Measurements from ENCODE around the gene SEPTIN10.
"Not testable (repeated sequence)": the region's sequence is repeated elsewhere in the genome, so short reads cannot be mapped to it uniquely, and the experiment has no call there.

The SEPTIN10 gene

DNA sequence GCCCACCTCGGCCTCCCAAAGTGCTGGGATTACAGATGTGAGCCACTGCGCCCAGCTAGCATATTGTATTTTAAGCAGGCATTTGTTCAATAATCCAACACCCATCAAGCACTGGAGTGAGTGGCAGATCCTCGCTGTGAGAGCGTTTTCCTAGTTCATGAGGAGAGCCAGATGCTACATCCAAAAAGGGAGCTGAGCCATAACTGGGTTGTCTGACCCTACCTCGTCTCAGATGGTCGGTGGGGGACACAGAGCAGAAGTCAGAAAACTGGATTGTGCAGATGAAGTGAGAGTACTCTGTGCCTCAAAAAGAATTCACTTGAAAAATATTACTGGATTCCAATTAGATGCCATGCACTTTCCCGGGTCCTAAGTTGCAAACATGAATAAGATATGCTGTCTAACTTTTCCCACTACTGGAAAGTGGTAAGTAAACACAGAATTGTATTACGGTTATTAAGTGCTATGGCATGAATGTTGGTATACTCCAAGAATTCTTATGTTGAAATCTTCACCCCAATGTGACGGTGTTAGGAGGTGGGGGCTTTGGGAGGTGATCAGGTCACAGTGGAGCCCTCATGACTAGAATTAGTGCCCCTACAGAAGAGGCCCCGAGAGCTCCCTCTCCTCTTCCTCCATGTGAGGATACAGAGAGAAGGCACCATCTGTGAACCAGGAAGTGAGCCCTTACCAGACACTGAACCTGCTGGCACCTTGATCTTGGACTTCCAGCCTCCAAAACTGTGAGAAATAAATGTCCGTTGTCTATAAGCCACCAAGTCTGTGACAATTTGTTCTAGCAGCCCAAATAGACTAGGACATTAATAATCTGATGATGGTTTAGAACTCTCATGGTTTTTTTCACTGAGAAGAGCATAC lies 21.9 kb upstream of the SEPTIN10 start:
- no peak overlapping the region for H3K4me3 ChIP-seq
- H3K27ac ChIP-seq = peak overlapping the region in 4 of 21 experiments; percentile 9 to 25 (median 14)

GRCh38 chr2:109633284-109633961 lies 19.7 kb upstream of the SEPTIN10 start:
- Histone ChIP-seq H3K4me3 (no peak overlapping the region), H3K27ac (no peak overlapping the region)

DNA sequence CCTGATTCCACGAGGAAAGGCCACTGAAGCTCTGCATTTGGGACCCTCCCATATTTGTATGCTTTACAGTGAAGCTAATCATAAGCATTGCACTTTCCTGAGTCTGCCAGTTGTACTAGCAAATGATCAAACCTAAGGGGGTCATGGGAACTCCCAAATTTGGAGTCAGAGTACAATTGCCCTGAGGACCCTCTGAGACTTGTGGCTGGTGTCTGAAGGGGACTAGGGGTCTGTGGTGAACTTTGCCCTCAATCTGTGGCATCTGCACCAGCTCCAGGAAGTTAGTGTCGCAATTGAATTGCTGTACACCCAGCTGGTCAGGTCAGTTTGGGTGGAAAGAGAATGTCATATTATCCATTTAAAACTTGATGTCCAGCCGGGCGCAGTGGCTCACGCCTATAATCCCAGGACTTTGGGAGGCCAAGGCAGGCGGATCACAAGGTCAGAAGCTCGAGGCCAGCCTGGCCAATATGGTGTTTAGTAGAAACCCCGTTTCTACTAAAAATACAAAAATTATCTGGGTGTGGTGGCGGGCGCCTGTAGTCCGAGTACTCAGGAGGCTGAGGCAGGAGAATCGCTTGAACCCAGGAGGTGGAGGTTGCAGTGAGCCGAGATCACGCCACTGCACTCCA lies 18.5 kb upstream of the SEPTIN10 start:
- no peak overlapping the region for H3K4me3 ChIP-seq
- no peak overlapping the region for H3K27ac ChIP-seq

- H3K27ac ChIP-seq = no peak overlapping the region
- H3K4me3 ChIP-seq = no peak overlapping the region
Measured at GRCh38 chr2:109631741-109632140, 18.0 kb upstream of the SEPTIN10 start.

- Histone ChIP-seq H3K27ac (peak overlapping the region in 1 of 21 experiments; percentile 21), H3K4me3 (no peak overlapping the region)
Measured at GRCh38 chr2:109630441-109631430, 17.0 kb upstream of the SEPTIN10 start.

- Histone ChIP-seq H3K27ac (no peak overlapping the region), H3K4me3 (no peak overlapping the region)
Measured at GRCh38 chr2:109629867-109630266, 16.1 kb upstream of the SEPTIN10 start.

GRCh38 chr2:109628321-109628720 lies 14.6 kb upstream of the SEPTIN10 start:
- not testable (repeated sequence) for H3K27ac ChIP-seq, H3K4me3 ChIP-seq

DNA sequence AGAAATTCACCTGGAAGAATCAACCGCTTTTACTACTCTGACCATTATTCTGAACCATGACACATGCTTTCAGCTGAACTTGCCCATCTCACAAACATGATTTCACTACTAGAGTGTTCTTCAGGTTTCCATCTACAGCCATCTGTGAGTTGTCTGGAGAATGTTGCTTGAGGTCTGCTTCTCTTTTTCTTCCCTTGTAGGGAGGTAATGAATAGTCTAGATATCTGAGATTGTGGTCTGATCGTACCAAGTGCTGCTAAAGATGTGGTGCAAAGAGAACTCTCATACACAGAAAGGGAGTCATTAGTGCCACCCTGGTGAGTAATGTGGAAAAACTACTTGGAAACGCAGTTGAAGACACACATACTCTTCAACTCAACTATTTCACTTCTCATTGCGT lies 10.6 kb upstream of the SEPTIN10 start:
- Histone ChIP-seq H3K4me3 (no peak overlapping the region), H3K27ac (no peak overlapping the region)

GRCh38 chr2:109623923-109624322 lies 10.2 kb upstream of the SEPTIN10 start:
- Histone ChIP-seq H3K27ac (no peak overlapping the region), H3K4me3 (no peak overlapping the region)

GRCh38 chr2:109623297-109623696 lies 9.5 kb upstream of the SEPTIN10 start:
- Histone ChIP-seq H3K27ac (no peak overlapping the region), H3K4me3 (no peak overlapping the region)

GRCh38 chr2:109619032-109619615 lies 5.4 kb upstream of the SEPTIN10 start:
- Histone ChIP-seq H3K27ac (peak overlapping the region in 1 of 21 experiments; percentile 9), H3K4me3 (no peak overlapping the region)

- Histone ChIP-seq H3K4me3 (peak overlapping the region; percentile 60 to 84 (median 68)), H3K27ac (peak overlapping the region in 6 of 21 experiments; percentile 93 to 99 (median 96))
Measured at GRCh38 chr2:109616184-109616583, 2.4 kb upstream of the SEPTIN10 start.

- Histone ChIP-seq H3K27ac (peak overlapping the region in 17 of 21 experiments; percentile 87 to 100 (median 97)), H3K4me3 (peak overlapping the region; percentile 60 to 84 (median 68))
Measured at GRCh38 chr2:109615637-109616144, 1.9 kb upstream of the SEPTIN10 start.

DNA sequence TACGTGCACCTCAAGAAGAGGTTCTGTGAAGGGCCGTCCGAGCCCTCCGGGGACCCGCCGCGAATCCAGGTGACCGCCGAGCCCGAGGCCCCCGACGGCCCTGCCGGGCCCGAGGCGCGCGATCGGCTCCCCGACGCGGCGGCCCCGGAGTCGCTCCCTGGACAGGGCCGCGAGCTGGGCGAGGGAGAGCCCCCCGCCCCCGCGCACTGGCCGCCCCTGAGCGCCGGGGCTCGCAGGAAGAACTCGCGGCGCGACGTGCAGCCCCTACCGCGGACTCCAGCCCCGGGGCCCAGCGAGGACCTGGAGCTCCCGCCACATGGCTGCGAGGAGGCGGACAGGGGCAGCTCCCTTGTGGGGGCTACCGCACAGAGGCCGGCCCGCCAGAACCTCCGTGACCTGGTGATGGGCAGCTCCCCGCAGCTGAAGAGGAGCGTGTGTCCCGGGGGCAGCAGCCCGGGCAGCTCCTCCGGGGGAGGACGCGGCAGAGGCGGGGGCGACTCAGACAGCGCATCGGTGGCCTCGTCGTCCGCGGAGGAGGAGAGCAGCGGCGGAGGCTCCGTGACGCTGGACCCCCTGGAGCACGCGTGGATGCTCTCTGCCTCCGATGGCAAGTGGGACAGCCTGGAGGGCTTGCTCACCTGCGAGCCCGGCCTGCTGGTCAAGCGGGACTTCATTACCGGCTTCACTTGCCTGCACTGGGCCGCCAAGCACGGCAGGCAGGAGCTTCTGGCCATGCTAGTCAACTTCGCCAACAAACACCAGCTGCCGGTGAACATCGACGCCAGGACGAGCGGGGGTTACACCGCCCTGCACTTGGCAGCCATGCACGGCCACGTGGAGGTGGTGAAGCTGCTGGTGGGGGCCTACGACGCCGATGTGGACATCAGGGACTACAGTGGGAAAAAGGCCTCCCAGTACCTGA lies 1.2 kb upstream of the SEPTIN10 start:
- peak overlapping the region; percentile 64 to 100 (median 96) for H3K27ac ChIP-seq
- H3K4me3 ChIP-seq = peak overlapping the region; percentile 60 to 84 (median 68)

DNA sequence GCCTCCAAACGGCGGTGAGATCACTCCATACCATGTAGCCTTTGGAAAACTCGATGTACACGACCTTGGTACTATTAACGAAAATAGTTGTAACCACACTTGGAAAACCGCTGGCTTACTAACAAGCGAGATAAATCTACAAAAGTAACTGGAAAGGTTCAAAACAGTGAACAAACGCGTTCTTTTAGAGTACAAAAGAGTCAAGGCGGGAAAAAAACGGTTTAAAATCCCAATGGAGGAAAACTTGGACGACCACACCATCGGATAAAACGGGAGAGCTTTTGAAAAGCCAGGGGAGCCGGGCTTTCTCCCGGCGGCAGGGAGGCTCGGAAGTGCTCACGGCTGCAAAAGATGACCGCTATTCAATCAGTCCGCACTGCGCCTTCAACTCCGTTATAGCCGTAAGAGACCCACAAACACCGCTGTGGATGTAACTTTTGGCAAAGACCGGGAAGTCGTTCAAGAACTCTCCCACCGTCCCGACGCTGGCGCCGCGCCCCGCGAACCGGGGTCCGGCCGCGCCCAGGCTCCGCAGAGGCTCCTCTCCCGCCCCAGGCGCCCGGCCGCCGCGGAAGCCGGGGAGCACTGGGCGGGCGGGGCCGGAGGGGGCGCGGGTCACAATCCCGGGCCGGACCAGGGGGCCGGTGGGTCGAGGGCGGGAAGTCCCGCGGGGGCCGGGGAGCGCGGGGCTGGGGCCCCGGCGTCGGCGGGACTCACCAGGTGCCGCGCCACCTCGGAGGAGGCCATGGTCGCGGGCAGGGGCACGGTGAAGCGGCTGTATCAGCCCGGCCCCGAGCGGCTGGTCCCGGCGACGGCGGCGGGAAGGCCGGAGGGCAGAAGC lies 465 bp downstream of the SEPTIN10 start:
- Histone ChIP-seq H3K4me3 (peak overlapping the region; percentile 60 to 84 (median 68)), H3K27ac (peak overlapping the region; percentile 64 to 100 (median 97))

DNA sequence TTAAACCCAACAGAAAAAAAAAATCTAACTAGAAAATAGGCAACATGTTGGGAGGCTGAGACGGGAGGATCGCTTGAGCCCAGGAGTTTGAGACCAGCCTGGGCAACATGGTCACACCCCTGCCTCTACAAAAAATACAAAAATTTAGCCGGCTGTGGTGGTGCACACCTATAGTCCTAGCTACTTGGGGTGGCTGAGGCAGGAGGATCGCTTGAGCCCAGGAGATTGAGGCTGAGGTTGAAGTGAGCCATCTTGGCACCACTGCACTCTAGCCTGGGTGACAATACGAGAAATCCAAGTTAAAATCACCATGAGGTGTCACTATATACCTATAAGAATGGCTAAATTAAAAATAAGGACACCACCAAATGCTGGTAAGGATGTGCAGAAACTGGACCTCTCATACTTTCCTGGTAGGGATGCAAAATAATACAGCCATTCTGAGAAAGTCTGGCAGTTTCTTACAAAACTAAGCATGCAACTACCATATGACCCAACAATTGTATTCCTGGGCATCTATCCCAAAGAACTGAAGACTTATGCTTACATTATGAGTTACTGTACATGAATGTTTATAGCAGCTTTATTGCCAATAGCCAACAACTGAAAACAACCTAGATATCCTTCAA lies 2.2 kb downstream of the SEPTIN10 start:
- peak overlapping the region in 4 of 21 experiments; percentile 1 to 98 (median 52) for H3K27ac ChIP-seq
- peak overlapping the region in 1 of 7 experiments; percentile 84 for H3K4me3 ChIP-seq
